Measurements from ENCODE around the gene CDKL4.

CDKL4 gene

DNA sequence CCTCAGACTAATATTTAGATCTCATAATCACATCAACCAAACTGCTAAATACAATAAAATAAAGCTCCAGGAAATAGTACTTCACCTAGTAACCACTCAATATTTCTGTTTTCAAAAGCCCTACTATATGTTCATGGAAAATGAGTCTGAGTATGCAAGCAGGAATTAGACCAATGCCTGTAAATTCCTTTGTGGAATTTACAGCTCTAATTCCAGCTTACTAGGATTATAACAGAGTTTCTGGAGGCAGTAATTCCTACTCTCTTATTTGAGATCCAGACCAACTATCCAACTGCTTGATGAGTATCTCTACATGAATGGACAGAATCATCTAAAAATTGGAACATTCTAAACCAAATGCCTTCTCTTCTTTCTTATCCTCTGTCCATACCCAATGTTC is 11.6 kb downstream of the CDKL4 start:
- ChIA-PET POLR2A (no interaction called here), CTCF (interaction anchor here (0.6 to 2.3 kb wide), 8 partner anchors 24 to 498 kb away, joined by 3 to 10 read pairs (median 5); no protein-coding TSS in a partner anchor)
- TF ChIP-seq GLIS1 (tag by site-specific recombination; IDR thresholded peaks at IDR 0.05) (no peak), ZNF561 (tag by site-specific recombination; IDR thresholded peaks at IDR 0.05; ENCODE audit: borderline replicate concordance) (no peak), ZNF530 (tag by site-specific recombination; IDR thresholded peaks at IDR 0.05; ENCODE audit: low read depth) (no peak), ZFP37 (tag by site-specific recombination; IDR thresholded peaks at IDR 0.05) (no peak), BCL11A (tag by site-specific recombination; IDR thresholded peaks at IDR 0.05; ENCODE audit: low read depth) (no peak)

DNA sequence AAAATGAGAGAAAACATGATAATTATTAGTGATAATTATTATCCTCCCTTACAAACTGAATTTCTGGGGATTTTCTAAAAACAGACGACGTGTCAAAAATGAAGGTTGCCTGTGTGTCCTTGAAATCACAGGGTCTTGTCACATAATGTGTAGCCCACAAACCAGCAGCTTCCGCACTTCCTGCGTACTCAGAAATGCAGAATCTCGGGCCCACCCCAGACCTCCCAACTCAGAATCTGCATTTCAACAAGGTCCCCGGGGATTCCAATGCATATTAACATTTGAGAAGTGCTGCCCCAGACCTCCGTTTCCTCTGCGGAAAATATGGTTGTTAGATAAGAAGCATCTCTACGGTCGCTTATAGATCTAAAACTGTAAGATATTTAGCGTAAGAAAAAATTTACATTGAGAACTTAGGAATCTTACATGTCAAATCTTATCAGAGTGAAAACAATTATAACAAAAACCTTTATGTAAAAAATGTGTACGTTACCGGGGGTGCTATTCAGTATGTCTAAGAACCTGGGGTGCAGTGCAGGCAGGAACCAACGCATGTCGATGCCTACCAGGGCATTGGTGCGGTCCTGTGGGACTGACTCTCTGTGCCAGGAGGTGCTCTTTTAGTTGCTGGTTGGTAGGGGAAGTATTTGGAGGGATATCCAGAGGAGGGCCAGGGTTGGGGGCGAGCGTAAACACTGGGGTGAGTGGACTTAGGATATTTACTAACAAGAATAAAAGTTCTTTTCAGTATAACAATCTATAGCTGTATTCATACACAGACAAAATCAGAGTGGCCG is 15.2 kb downstream of the CDKL4 start:
- H3K9me3 ChIP-seq (ENCODE audit: control insufficient read depth, insufficient read depth, low read depth, low read length), result no peaks in the 10 kb centered on the region
- H3K36me3 ChIP-seq (ENCODE audit: control insufficient read depth in 2 of 2, insufficient read depth in 1 of 2, low read length in 2 of 2), result no peaks in the 10 kb centered on the region
- no peaks in the 10 kb centered on the region for H3K4me1 ChIP-seq (ENCODE audit: control insufficient read depth, insufficient read depth, low read length)
- ChIA-PET POLR2A (interaction anchor here (0.7 to 1.5 kb wide), 5 partner anchors 104 to 477 kb away, joined by 4 to 5 read pairs (median 4); partner anchors contain the start of genes SOS1 and SRSF7), CTCF (interaction anchor here (0.5 to 4.5 kb wide), 40 partner anchors 9 to 1243 kb away, joined by 3 to 221 read pairs (median 4); partner anchors contain the start of gene SOS1)
- H3K27ac ChIP-seq (ENCODE audit: extremely low read depth, low read depth, low read length), result no peak overlapping the region
- TF ChIP-seq ZNF24 (tag by site-specific recombination; IDR thresholded peaks at IDR 0.05), result no peak
- TF ChIP-seq ZNF707 (tag by site-specific recombination; IDR thresholded peaks at IDR 0.05), result no peak
- no peak for TF ChIP-seq ZNF596 (tag by site-specific recombination; IDR thresholded peaks at IDR 0.05)
- TF ChIP-seq ZNF335 (tag by site-specific recombination; conservative IDR thresholded peaks at IDR 0.05), result no peak
- TF ChIP-seq, protein P1, sequence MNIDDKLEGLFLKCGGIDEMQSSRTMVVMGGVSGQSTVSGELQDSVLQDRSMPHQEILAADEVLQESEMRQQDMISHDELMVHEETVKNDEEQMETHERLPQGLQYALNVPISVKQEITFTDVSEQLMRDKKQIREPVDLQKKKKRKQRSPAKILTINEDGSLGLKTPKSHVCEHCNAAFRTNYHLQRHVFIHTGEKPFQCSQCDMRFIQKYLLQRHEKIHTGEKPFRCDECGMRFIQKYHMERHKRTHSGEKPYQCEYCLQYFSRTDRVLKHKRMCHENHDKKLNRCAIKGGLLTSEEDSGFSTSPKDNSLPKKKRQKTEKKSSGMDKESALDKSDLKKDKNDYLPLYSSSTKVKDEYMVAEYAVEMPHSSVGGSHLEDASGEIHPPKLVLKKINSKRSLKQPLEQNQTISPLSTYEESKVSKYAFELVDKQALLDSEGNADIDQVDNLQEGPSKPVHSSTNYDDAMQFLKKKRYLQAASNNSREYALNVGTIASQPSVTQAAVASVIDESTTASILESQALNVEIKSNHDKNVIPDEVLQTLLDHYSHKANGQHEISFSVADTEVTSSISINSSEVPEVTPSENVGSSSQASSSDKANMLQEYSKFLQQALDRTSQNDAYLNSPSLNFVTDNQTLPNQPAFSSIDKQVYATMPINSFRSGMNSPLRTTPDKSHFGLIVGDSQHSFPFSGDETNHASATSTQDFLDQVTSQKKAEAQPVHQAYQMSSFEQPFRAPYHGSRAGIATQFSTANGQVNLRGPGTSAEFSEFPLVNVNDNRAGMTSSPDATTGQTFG (tag by site-specific recombination; IDR thresholded peaks at IDR 0.05; ENCODE audit: borderline replicate concordance), result no peak
- no peak for TF ChIP-seq ZNF302 (tag by site-specific recombination; IDR thresholded peaks at IDR 0.05; ENCODE audit: low read depth)
- no peak for TF ChIP-seq ZNF423 (tag by site-specific recombination; IDR thresholded peaks at IDR 0.05)
- TF ChIP-seq ZSCAN30 (tag by site-specific recombination; IDR thresholded peaks at IDR 0.05), result no peak
- no peak overlapping the region for H3K4me3 ChIP-seq (ENCODE audit: low read depth, low read length)

More for the DNA sequence above, 11.6 kb downstream of the CDKL4 start:
- Histone ChIP-seq H3K4me3 (ENCODE audit: low read depth, low read length) (no peak overlapping the region), H3K27ac (ENCODE audit: extremely low read depth, low read depth, low read length) (no peak overlapping the region), H3K9me3 (ENCODE audit: control insufficient read depth, insufficient read depth, low read depth, low read length) (no peaks in the 10 kb centered on the region; the same call in 1 of the 2 replicates), H3K36me3 (ENCODE audit: control insufficient read depth in 2 of 2, insufficient read depth in 1 of 2, low read length in 2 of 2) (no peaks in the 10 kb centered on the region), H3K4me1 (ENCODE audit: control insufficient read depth, insufficient read depth, low read length) (no peaks in the 10 kb centered on the region)

DNA sequence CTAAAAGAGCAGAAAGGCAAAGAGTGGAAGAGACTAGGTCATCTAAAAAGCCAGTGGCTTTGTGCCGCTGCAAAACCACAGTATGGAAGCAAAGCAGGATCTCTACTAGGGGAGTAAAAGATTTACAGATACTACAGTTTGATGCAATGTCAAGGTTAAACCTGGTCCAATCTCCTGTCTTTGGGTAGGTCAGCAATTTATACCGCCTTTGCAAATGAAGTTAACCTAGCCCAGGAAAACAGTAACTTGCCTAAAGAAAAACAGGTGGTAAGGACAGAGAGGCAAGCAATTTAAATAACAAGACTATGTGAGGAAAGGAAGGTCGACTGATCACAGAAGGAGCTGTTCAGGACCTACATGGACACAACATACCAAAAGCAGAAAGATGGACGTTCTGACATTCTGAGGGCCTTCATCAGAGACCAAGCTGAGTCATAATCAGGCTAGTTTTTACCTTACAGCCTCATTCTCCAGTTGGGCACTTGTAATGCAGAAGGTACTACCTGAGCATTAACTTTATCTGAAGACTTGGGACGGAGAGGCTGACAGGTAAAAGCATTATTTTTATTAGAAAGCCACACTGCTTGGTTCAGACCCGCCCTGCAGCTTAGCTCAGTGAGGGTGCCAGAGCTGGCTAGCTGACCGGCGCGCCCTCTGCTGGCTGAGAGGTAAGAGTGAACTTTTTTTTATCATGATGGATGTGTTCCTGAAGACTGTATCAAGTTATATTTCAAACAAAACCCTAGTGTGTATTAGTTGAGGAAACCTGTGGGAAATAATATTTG is 15.9 kb downstream of the CDKL4 start:
- no peak overlapping the region for H3K27ac ChIP-seq (ENCODE audit: extremely low read depth, low read depth, low read length)
- no peaks in the 10 kb centered on the region for H3K9me3 ChIP-seq (ENCODE audit: control insufficient read depth, insufficient read depth, low read depth, low read length)
- no peaks in the 10 kb centered on the region for H3K4me1 ChIP-seq (ENCODE audit: control insufficient read depth, insufficient read depth, low read length)
- H3K36me3 ChIP-seq (ENCODE audit: control insufficient read depth in 2 of 2, insufficient read depth in 1 of 2, low read length in 2 of 2), result no peaks in the 10 kb centered on the region
- POLR2A ChIA-PET, result interaction anchor here (0.7 to 1.0 kb wide), 2 partner anchors 103 to 107 kb away, joined by 4 to 5 read pairs; partner anchors contain the start of gene SOS1
- CTCF ChIA-PET, result interaction anchor here (0.5 to 4.5 kb wide), 28 partner anchors 10 to 1242 kb away, joined by 3 to 221 read pairs (median 4); partner anchors contain the start of gene SOS1
- no peak overlapping the region for H3K4me3 ChIP-seq (ENCODE audit: low read depth, low read length)
- TF ChIP-seq, protein P2, sequence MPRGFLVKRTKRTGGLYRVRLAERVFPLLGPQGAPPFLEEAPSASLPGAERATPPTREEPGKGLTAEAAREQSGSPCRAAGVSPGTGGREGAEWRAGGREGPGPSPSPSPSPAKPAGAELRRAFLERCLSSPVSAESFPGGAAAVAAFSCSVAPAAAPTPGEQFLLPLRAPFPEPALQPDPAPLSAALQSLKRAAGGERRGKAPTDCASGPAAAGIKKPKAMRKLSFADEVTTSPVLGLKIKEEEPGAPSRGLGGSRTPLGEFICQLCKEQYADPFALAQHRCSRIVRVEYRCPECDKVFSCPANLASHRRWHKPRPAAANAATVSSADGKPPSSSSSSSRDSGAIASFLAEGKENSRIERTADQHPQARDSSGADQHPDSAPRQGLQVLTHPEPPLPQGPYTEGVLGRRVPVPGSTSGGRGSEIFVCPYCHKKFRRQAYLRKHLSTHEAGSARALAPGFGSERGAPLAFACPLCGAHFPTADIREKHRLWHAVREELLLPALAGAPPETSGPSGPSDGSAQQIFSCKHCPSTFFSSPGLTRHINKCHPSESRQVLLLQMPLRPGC (tag by site-specific recombination; IDR thresholded peaks at IDR 0.05), result no peak
- TF ChIP-seq, protein P3, sequence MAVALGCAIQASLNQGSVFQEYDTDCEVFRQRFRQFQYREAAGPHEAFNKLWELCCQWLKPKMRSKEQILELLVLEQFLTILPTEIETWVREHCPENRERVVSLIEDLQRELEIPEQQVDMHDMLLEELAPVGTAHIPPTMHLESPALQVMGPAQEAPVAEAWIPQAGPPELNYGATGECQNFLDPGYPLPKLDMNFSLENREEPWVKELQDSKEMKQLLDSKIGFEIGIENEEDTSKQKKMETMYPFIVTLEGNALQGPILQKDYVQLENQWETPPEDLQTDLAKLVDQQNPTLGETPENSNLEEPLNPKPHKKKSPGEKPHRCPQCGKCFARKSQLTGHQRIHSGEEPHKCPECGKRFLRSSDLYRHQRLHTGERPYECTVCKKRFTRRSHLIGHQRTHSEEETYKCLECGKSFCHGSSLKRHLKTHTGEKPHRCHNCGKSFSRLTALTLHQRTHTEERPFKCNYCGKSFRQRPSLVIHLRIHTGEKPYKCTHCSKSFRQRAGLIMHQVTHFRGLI (tag by site-specific recombination; IDR thresholded peaks at IDR 0.05), result no peak
- TF ChIP-seq, protein P4, sequence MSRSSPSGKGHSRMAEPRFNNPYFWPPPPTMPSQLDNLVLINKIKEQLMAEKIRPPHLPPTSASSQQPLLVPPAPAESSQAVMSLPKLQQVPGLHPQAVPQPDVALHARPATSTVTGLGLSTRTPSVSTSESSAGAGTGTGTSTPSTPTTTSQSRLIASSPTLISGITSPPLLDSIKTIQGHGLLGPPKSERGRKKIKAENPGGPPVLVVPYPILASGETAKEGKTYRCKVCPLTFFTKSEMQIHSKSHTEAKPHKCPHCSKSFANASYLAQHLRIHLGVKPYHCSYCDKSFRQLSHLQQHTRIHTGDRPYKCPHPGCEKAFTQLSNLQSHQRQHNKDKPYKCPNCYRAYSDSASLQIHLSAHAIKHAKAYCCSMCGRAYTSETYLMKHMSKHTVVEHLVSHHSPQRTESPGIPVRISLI (tag by site-specific recombination; IDR thresholded peaks at IDR 0.05), result peak; percentile 81
- TF ChIP-seq ZNF19 (tag by site-specific recombination; IDR thresholded peaks at IDR 0.05; ENCODE audit: low read depth) (no peak), ZNF132 (tag by site-specific recombination; IDR thresholded peaks at IDR 0.05; ENCODE audit: borderline replicate concordance) (no peak), ZNF514 (tag by site-specific recombination; IDR thresholded peaks at IDR 0.05) (no peak), ZBTB1 (tag by site-specific recombination; IDR thresholded peaks at IDR 0.05) (no peak), GFI1B (tag by site-specific recombination; IDR thresholded peaks at IDR 0.05) (no peak)
